Hippocampal formation (tissue), 2 donors: ENCODE results near the gene CEACAM20.
"Not testable (repeated sequence)": the region's sequence is repeated elsewhere in the genome, so short reads cannot be mapped to it uniquely, and the experiment has no call there.

Source experiments
- DNase-seq, 2 donors: peaks; one replicate each; lab custom pipeline; 2025; lab: John Stamatoyannopoulos, UW

Gene CEACAM20

GRCh38 chr19:44529536-44529935 is at the start of gene CEACAM20:
CEACAM20 (minus strand) TSS chr19:44529675; CDS start chr19:44529509, 166 bp downstream.
- DNase-seq = no peak

GRCh38 chr19:44577566-44577874 is 48.0 kb upstream of the CEACAM20 start:
- DNase-seq = no peak

GRCh38 chr19:44576843-44577565 is 47.5 kb upstream of the CEACAM20 start:
- DNase-seq = no peak

GRCh38 chr19:44575116-44575700 is 45.7 kb upstream of the CEACAM20 start:
- DNase-seq = no peak

- no peak for DNase-seq
These were observed 44.9 kb upstream of the CEACAM20 start for GRCh38 chr19:44574186-44574950.

- no peak for DNase-seq
These were observed 44.2 kb upstream of the CEACAM20 start for GRCh38 chr19:44573627-44574026.

GRCh38 chr19:44573183-44573582 is 43.7 kb upstream of the CEACAM20 start:
- DNase-seq = no peak

GRCh38 chr19:44572581-44572900 is 43.1 kb upstream of the CEACAM20 start:
- no peak for DNase-seq

GRCh38 chr19:44571830-44572580 is 42.5 kb upstream of the CEACAM20 start:
- DNase-seq = no peak

- peak; percentile 40 to 46 for DNase-seq
These were observed 41.7 kb upstream of the CEACAM20 start for GRCh38 chr19:44570984-44571684.

- no peak for DNase-seq
These were observed 41.1 kb upstream of the CEACAM20 start for GRCh38 chr19:44570603-44570983.

- DNase-seq = no peak
These were observed 38.3 kb upstream of the CEACAM20 start for GRCh38 chr19:44567745-44568144.

GRCh38 chr19:44566984-44567383 is 37.5 kb upstream of the CEACAM20 start:
- DNase-seq = no peak

GRCh38 chr19:44563086-44563655 is 33.7 kb upstream of the CEACAM20 start:
- DNase-seq = not testable (repeated sequence)

GRCh38 chr19:44557933-44558332 is 28.5 kb upstream of the CEACAM20 start:
- DNase-seq = no peak

GRCh38 chr19:44554641-44555246 is 25.3 kb upstream of the CEACAM20 start:
- no peak for DNase-seq

- no peak for DNase-seq
These were observed 24.1 kb upstream of the CEACAM20 start for GRCh38 chr19:44553478-44554171.

GRCh38 chr19:44552324-44552723 is 22.8 kb upstream of the CEACAM20 start:
- DNase-seq = no peak

- DNase-seq = no peak
These were observed 22.4 kb upstream of the CEACAM20 start for GRCh38 chr19:44551850-44552249.

- DNase-seq = not testable (repeated sequence)
These were observed 21.5 kb upstream of the CEACAM20 start for GRCh38 chr19:44550976-44551375.

GRCh38 chr19:44549507-44549906 is 20.0 kb upstream of the CEACAM20 start:
- no peak for DNase-seq
